Measurements from ENCODE around the gene ICE1.
"Not testable (repeated sequence)": the region's sequence is repeated elsewhere in the genome, so short reads cannot be mapped to it uniquely, and the experiment has no call there.

ICE1 gene

DNA sequence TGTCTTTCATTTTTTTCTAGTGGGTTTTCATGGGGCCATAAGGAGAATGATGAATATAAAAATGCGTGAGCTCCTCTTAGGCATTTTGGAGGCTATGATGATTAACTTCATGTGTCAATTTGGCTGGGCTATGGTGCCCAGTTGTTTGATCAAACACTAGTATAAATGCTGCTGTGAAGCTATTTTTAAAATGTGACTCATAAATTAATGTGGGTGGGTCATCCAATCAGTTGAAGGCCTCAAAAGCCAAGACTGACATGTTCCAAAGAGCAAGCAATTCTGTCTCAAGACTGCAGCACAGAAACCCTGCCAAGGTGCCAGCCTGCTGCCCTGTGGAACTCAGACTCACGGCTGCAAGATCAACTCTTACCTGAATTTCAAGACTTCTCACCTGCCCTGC, 24.4 kb upstream of the ICE1 start:
- DNase-seq (ENCODE audit: low spot score), result no peak

DNA sequence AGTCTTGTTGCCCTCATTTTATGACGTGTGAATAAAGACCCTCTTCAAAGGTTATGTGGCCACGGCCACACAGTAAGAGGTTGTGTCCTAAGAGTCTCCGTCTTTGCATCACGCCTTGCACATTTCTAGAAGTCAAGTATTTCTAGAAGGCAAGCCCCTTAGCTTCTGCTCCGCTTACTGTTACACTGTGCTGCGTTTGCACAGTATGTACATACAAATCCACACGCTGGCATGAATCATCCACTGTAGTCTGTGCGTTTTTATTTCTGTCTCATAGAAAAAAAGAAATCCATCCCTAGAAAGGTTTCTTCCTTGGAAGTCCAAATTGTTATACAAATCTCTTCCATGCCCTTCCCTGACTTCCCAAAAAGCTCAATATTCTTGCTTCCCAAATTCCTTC, 21.4 kb upstream of the ICE1 start:
- no peak for DNase-seq (ENCODE audit: low spot score)

DNA sequence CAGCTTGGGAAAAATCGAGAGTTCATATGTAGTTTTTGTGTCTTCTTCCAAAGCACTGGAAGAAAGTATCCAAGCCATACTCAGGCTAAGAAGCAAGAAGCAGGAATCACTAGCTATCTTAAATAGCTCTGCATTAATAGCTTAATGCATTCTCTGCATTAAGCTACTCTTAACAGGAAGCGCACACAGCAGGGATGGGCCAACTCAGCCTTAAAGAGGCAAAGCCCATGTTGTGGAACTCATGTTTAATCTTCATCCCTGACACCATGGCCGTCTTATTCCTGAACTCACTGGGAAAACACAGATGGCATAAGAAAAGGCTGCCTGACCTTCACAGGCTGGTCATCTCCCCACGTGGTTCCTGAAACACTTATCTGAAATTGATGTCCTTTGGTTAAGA, 18.7 kb upstream of the ICE1 start:
- no peak for DNase-seq (ENCODE audit: low spot score)

DNA sequence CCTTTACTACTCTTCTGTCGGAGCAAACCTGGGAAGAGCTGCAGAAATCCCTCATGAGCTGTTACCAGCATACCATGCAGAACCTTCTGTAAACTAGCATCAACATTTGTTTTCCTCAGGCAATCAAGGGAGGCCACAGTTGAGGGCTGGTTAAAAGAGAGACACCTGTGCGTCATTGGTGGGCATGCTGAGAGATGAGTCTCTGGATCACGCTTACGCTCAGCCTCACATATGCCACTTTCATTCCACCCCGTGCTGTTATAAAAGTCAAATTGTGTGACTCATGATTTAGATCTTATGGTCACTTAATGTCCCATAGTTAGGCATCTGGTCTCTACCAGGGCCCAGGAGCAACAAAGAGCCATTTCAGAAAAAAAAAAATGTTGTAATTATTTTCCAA, 18.1 kb upstream of the ICE1 start:
- no peak for DNase-seq (ENCODE audit: low spot score)

DNA sequence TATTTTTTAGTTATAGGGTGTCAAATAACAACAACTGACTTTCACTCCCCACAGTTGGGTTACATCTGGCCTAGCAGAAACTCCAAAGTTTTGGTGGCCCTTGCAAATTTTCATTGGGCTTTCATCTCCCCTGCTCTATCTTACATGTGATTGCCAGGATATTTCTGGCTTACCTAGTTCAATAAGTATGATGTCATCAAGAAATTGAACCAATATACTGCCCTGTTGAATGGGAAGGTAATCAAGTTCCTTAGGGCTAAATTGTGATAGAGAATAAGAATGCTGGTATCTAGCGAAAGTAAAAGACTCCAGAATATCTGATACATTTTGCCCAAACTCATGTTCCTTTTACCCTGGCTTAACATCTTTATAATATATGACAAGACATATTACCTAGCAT, 17.0 kb upstream of the ICE1 start:
- DNase-seq (ENCODE audit: low spot score), result no peak

DNA sequence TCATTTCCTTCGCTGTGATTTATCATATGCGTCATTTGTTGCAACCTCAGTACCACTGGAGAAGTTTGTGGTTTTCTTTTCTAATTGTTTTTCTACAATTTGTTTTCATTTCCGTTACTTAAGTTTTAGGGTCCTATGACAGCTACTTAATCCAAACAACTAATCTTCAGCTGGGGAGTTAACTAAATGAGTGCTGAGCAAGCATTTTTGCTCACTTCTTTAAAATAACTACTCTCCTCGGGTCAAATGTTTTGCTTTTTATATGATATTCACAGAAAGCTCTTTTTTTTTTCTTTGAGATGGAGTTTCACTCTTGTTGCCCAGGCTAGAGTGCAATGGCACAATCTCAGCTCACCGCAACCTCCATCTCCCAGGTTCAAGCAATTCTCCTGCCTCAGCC, 14.6 kb upstream of the ICE1 start:
- no peak for DNase-seq (ENCODE audit: low spot score)

DNA sequence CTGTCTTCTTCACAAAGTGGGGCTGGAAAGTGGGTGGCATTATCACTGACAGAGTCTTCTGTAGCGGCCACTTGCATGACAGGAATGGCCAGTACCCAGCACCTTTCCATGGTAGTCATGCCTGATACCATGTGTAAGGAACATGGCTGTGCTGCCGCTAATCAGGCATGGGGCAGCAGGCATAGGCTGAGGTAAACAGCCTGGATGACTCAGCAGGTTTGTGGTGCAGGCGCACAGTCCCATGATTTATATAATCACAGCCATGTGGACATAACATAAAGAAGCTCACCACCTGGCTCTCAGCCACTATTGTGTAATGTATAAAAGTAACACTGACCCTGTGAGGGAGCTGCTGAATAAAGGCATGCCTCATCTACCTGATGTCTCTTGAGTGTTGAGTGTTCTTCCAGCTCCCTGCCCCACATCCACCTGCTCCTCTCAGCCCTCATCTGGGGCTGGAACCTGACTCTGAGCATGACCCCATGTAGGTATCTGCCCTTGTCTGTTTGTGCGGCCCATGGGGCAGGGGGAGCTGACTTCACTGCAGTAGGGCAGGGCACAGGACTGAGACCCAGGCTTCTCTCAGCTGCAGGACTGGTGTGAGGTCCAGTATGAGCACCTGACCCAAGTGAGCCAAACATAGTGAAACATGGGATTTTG, 13.2 kb upstream of the ICE1 start:
- no peak for DNase-seq (ENCODE audit: low spot score)

DNA sequence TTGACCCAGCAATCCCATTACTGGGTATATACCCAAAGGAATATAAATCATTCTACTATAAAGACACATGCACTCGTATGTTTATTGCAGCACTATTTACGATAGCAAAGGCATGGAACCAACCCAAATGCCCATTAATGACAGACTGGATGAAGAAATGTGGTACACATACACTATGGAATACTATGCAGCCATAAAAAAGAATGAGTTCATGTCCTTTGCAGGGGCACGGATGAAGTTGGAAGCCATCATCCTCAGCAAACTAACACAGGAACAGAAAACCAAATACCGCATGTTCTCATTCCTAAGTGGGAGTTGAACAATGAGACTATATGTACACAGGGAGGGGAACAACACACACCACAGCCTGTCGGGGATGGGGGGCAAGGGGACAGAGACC, 8.6 kb upstream of the ICE1 start:
- DNase-seq (ENCODE audit: low spot score), result not testable (repeated sequence)

DNA sequence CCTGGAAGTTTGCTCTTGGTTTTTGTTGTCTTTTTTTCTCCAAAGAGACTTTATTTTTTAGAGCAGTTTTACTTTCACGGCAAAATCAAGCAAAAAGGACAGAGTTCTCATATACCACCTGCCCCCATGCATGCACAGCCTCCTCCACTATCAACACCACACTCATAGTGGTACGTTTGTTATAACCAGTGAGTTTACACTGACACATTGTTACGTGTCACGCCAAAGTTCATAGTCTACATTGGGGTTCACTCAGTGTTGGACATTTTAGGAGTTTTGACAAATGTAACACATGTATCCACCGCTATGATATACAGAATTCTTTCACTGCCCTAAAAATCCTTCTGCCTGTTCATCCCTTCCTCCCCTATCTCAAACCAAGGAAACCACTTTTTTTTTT, 7.5 kb upstream of the ICE1 start:
- DNase-seq (ENCODE audit: low spot score), result no peak

DNA sequence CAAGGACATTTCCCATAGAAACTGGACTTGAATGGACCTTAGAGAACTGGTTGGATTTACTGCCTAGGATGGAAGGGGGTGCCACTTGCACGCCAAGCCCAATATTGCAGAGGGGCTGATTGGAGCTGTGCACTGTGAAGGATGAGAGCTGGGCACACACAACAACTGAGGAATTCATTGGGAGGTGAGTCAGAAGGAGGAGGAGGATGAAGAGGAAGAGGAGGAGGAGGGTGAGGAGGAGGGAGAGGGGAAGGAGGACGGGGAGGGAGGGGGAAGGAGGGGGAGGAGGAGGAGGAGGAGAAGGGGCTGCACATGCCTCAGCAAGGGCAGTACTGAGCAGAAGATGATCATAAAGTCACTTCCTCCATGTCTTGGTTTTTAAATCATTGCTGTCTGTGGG, 5.7 kb upstream of the ICE1 start:
- no peak for DNase-seq (ENCODE audit: low spot score)

DNA sequence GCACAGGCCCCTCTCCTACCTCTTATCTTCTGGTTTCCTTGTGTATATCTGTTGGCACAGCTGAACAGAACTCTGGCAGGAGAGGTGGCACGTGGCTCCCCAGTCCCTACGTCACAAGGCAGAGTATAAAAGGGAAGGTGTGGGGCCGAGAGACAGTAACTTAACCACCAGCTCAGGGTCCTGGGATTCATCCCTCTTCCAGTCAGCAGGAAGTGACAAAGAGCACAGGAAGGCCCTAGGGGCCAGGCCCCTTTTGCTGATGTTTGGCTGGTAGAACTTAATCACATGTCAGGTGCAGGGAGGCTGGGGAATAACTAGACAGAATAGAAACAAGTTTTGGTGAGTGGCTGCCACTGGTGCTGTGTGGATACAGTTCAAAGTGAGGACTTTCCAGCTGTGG, 4.5 kb upstream of the ICE1 start:
- no peak for DNase-seq (ENCODE audit: low spot score)

DNA sequence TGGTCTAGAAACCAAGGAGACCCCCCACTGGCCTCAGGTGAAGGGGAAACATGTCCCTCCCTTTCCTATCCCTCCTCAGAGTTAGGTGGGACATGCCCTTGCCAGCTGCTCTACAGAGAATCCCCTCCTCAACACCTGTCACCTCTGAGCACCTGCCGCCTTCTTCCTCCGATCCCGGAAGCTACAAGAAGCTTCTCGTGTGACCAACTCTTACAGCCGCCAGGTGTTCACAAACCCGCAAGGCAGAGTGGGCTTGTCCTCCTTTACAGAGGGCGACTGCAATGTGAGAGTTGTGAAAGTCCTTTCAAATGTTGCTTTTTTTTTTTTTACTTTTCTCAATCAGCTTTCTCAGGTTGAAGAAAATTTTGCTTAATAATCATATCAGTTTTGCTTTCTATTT, 3.7 kb upstream of the ICE1 start:
- DNase-seq (ENCODE audit: low spot score), result no peak

DNA sequence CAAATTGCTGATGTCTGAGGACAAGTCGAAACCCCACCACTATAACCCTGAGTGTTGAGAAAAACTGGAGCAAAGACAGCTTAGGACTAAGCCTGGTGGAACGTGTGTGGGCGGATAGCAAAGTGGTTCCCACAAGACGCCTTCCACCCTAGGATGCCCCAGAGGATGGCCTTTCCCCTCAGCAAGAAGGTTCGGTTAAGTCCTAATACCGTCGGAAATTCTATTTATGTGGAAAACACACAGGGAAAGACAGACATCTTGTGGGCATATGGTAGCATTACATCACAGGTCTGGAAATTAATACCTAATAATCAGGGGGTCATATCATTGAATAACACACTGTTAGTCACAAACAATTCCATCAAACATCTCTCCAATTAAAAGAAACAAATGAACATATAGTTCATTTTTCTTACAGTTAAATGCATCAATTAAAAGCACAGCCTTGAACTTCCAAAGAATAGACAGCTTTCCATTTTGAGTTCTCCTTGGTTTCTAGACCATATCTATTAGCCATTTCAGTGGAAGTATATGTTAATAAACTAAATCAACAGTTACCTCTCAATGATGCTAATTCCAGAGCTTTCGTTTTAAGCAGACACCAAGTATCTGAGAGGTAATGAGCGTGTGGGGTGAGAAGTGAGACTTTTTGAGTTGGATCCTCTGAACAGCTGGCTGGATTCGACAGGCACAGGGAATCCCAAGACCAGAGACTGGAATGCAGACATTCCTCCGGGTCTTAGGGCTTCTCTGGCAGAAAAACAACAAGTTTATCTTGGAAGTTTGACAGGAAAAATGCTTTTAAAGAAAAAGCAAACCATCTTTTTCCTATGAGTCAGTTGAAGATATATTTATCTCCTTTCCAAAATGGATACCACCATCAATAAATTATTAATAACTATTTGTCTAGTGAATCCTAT, 2.9 kb upstream of the ICE1 start:
- DNase-seq (ENCODE audit: low spot score), result peak; percentile 63

DNA sequence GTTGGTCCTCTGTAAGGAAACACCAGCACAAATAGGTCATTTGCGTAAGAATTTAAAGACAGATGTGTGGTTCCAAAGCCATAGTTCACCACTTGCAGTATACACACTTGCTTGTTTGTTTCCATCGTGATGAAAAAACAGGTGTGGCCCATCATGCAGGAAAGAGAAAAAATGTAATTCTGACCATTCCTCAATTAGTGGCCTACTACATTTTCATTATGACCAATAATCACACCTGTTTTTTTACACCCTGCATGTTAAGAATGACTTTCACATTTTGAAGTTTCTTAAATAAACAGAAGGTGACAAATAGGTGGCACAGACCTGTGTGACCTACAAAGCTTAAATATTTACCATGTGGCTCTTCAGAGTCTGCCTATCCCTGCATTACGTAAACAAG, 2.2 kb upstream of the ICE1 start:
- DNase-seq (ENCODE audit: low spot score), result no peak

DNA sequence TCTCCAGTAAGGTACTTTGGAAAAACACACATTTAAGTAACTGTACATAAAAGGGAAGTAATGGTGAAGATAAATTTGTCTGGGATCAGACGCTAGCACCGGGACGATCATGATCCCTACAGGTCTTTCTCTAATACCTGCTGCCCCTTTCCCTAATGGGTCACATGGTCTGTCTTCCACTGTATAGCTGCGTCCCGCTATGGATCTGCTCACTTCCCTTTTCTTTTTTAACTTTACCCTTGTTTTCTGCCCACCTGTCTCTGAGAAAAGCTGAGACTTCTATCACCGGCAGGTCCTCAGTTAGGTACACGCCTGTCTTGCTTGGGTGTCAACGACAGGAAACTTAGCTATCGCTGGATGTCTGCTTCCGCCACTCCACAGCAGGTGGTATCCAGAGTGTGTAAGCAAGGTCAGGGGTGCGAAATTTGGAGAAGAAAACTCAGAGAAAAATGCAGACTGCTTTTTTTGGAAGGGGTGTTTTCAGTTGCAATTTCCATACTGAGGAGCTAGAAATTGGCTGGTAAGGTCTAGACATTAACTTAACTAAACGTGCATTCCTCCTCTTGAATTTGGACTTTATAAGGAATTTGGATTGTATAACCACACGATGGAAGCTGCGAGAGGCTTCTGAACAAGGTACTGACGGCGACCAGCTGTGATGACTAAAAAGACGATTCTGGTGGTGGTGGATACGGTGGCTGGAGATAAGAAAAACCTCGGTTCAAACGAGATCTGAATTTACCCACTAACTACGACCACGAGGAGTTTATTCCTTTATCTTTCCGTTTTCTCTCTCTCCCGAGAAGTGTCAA, 1.1 kb upstream of the ICE1 start:
- DNase-seq (ENCODE audit: low spot score), result no peak

DNA sequence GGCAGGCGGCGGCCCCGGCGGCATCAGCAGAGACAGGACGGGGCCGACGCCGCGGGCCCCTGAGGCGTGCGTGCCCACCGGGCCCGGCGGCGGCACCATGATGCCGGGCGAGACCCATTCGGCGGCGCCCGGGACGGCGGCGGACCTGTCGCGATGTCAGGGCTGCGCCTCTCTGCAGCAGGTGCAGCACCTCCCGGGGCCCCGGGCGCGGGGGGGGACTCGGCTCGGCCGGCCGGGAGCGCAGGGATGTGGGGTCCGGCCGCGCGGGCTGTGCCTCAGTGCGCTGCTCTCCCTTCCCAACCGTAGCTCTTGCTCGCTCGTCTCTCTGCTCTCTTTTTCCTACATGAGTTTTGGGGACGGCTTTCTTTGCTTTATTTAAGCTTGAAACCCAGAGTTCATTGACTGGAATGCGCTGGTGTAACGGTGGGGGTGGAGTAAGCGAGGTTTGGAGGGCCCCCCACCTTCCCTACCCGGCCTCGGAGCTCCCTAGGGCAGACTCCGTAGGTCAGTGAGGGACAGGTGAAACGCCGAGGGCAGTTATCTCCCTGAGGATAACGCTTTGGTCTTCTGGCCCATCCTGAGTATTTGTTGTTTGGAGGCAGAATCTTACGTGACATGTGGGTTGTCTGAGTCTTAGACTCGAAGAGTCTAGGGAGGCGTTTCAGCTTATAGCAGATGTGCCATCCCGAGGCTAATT, 490 bp downstream of the ICE1 start:
- DNase-seq (ENCODE audit: low spot score), result no peak

DNA sequence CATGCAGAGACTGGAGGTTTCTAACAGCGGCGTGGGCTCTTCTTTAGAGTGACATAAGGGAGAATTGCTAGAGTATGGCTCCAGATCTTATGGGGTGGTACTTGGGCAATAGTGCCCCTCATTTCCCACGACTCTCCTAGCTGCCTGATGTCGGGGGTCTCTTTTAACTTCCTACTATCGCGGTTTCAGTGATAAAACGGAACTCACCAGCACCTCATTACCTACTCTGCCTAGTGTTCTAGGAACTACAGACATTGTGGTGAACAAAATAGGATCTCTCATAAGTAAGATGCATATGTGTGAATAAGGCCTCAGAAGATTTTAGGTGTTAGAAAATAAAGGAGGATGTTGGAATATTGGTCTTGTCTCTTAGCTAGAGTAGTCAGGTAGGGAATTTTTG, 1.1 kb downstream of the ICE1 start:
- no peak for DNase-seq (ENCODE audit: low spot score)

DNA sequence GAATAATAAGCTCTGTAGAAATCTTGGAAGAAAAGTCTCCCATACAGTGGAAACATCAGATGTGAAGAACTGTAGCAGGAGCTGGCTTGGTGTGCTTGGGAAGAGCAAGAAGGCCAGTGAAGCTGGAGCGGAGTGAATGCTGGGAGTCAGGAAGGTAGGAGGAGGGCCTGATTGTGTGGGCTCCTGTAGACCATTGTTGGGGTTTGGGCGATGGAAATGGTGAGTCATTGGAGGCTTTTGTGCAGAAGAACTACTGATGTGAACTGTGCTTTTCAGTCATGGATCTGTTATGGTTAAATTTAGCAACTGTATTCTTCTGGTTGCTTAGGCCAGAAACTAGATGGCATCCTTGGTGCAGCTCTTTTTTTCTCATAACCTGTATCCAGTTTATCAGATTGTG, 2.3 kb downstream of the ICE1 start:
- no peak for DNase-seq (ENCODE audit: low spot score)

DNA sequence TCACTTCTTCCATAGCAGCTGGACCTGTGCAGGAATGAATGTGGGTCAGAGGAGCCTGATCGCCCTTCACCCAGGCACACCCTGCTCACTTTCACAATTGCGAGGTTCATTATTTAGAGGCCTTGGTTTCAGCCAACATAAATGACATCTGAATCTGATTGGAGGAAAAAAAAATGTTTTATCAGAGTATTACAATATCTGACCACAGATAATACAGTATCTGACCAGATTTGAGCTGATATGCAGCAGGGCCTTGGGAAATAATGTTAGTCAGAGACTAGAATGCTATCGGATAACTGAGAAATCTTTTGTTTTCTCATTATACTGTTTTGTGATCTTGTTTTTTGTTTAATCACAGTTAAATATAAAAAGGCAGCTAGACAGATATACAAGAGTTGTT, 7.7 kb downstream of the ICE1 start:
- no peak for DNase-seq (ENCODE audit: low spot score)

DNA sequence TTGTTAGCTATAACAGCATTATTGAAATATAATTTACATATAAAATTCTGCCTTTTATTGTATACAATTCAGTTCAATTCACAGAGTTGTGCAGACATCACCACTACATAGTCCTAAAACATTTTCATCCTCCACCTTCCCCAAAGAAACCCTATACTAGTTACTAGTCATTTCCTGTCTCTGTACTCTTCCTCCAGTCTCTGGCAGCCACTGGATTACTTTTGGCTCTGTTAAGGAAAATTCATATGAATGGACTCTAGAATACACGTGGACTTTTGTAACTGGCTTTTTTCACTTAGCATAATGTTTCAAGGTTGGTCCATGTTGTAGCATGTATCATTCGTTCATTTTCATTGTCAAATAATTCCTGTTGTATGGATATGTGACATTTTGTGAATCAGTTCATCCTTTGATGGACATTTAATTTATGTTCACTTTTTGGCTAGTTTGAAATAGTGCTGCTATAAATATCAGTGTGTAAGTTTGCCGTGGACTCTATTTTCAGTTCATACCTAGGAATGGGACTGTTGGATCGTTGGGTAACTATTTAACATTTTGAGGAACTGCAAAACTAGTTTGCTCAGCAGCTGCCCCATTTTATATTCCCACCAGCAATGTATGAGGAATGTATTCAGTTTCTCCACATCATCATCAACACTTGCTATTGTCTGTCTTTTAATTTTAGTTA, 9.7 kb downstream of the ICE1 start:
- no peak for DNase-seq (ENCODE audit: low spot score)

DNA sequence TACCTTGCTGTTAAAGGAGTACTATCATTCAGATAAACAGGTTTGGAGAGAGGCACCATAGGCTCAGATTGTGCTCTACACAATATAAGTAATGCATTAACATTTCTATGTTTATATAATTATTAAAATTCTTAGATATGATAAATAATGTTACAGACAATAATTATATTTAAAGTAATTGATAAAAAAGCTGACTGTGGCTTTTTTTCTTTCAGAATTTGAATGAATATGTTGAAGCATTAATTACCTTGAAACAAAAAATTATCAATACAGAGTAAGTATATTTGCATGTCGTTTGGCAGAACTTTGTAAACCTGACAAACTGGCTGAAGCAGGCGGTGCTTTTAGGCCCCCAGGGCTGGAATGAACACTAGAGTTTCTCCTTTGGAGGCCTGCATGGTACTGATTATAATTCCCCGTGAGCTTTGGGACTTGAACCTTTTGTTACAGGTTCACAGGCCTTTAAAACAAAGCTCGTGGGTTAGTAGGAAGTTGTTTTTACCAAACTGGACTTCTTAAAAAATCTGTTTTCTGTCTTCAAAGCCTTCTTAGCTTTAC, 13.8 kb downstream of the ICE1 start:
- DNase-seq (ENCODE audit: low spot score), result no peak
